Lung microvascular endothelial cell (primary cell): ENCODE data around the gene SNAI1. TPM values are rescaled to one million over a fixed set of nuclear protein-coding genes. Genes with fewer than 3 reads are reported as not detected.
"Not testable (repeated sequence)": the region's sequence is repeated elsewhere in the genome, so short reads cannot be mapped to it uniquely, and the experiment has no call there.

Source experiments
- DNase-seq, 2 donors: peaks; one replicate each; pipeline versions ENCODE4 v3.0.0 to v3.0.0-alpha.2; 2010; ENCODE audit warnings: low read depth in 2 of 2
- total RNA-seq: library from RNA; depleted of rRNA; stranded (reverse); fragments of >200 nt; gene quantifications from 2 replicates; pipeline ENCODE4 v1.2.1, GENCODE V29; 2014

SNAI1 gene
- 1.1 and 1.8 TPM in 2 replicates for total RNA-seq

DNA sequence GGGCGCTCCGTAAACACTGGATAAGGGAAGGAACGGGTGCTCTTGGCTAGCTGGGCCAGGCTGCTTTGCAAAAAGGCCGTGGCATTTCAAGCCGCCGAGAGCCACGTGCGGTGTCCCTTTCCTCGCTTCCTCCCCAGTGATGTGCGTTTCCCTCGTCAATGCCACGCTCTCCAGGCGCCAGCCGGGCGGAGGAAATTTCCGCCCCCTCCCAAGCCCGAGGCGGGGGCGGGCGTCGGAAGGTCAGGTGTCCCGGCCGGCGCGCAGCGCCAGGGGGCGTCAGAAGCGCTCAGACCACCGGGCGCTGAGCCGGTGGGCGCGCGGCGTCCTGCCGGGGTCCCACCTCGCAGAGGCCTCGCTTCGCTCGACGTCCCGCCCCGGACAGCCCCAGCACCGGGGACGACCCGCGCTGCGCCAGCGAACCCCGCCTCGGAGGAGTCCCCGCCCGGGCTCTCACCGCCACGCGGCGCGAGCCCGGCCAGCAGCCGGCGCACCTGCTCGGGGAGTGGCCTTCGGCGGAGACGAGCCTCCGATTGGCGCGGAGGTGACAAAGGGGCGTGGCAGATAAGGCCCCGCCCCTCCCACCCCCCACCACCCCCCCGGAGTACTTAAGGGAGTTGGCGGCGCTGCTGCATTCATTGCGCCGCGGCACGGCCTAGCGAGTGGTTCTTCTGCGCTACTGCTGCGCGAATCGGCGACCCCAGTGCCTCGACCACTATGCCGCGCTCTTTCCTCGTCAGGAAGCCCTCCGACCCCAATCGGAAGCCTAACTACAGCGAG, at the start of gene SNAI1:
SNAI1 (plus strand) TSS at position 635 of the 777 bp plus-strand sequence; CDS start at position 715, 80 bp downstream.
- DNase-seq = peak; percentile 91 to 95

DNA sequence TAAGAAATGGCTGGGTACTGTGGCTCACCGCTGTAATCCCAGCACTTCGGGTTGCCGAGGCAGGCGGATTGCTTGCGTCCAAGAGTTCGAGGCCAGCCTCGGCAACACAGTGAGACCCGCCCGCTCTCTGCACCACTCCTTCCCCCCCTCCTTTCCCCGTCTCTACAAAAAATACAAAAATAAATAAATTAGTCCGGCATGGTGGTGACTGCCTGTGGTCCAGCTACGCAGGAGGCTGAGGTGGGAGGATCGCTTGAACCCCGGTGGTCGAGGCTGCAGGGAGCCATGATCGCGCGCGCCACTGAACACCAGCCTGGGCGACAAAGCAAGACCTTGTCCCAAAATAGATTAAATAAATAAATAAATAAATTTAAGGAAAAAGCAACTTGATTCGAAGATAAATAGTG, 47.0 kb upstream of the SNAI1 start:
- DNase-seq = no peak

DNA sequence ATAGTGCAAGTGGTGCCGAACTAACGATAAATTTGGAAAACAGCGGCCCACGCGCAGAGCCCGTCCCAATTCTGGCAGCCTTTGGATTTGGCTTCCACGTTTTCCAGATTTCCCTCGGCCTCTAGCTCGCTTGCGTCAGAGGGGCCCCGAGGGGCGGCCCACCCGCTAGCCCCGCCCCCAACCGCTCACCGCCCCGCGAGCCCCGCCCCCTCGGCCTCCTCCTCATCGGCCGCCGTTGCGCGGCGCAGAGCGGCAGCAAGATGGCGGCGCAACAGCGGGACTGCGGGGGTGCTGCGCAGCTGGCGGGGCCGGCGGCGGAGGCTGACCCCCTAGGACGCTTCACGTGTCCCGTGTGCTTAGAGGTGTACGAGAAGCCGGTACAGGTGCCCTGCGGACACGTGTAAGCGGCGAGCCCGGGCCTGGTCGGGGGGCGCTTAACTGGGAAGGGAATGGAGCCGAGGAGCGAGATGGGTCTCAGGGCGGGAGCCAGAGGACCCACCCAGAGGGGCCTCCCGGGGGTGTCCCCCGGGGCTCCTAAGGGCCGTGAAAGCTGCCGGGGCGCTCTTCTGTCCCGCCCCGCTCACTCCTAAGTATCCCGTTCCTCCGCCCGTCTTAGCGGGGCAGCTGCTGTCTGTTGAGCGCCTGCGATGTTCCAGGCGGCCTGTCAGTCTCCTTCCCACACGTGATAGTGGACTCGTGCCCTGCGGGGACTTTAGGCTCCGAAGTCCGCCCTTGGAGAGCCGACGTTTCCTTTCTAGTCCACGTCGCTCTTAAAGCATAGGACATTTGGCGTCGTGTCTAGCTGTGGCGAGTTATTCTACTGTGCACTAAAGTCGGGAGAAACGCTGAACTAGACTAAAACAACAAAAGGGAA, 46.4 kb upstream of the SNAI1 start, which contains the start of gene RNF114:
RNF114 (plus strand) TSS at position 245 of the 874 bp plus-strand sequence; CDS start at position 261, 16 bp downstream.
- DNase-seq = peak; percentile 91 to 93

DNA sequence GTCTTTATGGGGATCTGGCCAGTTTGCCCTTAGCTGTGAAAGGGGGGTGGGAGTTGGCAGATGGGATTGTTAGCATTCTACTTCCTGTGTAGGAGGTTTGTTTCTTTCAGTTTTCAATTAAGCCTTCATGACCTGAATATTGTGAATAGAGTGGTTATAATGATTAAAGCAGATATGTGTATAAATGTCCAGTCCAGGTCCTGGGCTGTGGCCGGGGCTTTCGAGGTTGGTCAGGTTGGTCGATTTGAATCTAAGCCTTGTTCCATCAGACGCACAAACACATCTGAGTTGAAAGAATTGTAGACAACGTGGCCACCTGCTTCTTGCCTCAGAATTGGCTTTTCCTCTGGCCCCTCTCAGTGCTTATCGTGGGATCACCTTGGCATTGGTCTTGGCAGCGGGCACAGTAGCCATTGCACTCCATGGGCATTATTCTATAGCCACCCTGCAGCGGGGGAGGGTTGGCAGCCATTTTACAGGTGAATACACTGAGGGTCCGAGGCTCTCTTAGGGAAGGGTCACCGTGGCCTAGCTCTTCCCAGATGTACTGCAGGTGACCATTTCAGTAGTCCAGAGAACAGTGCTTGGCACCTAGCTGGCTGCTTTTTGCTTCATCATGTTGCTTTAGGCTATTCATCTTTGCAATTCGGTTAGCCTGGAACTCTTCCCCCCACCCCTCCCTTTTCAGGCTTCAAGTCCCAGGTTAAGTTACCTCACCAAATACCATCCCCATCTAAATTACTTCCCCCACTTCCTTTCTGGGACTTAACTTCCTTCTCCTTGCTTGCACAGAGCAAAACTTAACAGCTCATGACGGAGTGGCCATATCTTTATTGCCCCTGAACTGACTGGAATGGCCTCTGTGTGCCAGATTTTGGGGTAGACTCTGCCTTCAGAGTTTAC, 45.5 kb upstream of the SNAI1 start:
- DNase-seq = no peak

DNA sequence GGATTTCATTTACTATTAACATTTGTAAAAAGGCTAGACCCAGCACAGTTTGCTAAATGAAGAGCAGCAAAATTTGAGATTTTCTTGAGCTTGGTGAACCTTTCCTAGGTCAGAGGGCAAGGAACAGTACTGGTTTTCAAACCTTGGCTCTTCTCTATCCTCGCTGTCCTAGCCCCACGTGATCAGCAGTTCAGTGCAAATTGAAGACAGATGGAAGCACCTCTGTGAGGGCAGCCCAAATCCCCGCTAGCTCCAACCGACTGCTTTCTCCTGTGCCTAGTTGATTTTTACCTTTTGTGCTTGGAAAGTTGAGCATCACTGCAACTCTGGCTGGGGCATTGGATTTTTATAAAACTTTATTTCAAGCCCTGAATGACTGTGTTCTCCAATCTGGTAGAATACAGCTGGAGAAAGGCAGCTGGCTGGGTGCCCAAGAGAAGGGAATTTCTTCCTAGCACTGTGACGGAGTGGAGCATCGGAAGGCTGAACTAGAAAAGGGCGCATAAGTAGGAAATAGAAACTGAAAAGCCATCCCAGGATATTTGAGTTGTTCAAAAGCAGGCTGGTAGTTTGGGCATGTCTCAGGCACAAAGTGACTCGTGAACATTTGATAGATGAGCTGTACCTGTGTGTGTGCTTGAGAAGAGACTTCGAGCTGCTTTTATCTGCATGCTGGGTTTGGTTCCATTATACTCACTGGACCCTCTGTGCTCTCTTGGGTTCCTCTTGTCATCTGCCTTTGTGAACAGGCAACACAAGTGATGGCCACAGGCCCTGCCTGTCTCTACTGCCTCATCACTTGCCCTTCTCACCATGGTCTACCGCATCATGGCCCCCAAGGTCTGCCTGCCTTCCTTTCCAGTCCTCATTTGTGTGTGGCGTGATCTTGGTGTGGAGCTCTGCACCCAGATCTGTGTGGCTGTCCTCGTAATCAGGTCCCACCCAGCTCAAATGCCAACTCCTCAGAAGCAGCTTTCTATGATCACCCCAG, 44.3 kb upstream of the SNAI1 start:
- peak in 1 of 2 donors; percentile 81 for DNase-seq

DNA sequence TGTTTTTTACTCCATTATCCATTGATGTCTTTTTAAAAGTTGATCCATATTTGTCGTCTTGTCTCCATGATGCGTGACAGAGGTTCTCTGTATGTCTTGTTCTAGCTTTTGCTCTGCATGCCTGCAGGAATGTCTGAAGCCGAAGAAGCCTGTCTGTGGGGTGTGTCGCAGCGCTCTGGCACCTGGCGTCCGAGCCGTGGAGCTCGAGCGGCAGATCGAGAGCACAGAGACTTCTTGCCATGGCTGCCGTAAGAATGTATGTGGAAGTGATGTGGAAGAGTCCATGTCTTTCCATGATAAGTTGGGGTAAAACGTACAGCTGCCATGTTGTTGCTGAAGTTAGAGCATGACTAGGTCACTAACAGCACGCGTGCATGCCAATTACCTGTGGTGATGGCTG, 41.3 kb upstream of the SNAI1 start:
- DNase-seq = no peak

DNA sequence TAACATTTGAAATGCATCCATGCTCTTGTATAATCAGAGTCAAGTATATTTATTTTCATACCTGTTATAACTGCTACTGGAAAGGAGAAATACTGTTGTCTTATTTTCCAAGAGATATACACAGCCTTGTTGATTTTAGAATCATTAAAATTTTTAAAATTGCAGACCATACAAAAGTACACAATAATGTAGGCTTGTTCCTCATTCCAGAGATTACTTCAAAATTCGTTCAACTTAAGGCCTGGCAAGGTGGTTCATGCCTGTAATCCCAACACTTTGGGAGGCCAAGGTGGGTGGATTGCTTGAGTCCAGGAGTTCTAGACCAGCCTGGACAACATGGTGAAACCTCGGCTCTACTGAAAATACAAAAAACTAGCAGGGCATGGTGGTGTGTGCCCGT, 40.5 kb upstream of the SNAI1 start:
- DNase-seq = no peak

DNA sequence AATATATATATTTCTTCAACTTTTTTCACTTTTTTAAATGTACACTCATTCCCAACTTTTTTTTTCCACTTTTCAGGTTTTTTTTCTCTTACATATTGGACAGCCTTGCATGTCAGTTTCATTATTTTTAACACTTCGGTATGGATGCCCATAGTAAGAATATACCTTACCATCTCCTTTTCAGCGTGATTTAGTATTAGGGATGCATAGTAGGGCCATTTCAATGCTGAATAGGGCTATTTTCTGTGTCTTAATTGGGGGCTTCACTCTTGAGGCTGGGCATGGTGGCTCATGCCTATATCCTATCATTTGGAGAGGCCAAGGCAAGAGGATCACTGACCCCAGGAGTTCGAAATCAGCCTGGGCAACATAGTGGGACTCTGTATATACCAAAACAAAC, 39.8 kb upstream of the SNAI1 start:
- DNase-seq = no peak

DNA sequence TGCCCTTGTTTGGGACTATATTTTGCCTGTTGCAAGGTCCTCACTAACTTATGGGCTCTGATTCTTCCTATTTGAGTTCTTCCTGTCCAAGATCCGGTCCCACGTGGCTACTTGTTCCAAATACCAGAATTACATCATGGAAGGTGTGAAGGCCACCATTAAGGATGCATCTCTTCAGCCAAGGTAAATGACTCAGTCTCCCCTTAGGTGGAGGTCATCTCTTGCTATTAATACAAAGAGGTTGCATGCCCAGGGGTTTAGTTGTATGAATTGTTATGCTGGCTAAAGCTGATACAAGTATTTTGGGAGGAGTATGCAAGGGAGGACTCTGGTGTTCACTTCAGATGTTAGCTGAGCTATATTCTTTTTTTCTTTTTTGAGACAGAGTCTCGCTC, 37.5 kb upstream of the SNAI1 start:
- peak in 1 of 2 donors; percentile 23 for DNase-seq

DNA sequence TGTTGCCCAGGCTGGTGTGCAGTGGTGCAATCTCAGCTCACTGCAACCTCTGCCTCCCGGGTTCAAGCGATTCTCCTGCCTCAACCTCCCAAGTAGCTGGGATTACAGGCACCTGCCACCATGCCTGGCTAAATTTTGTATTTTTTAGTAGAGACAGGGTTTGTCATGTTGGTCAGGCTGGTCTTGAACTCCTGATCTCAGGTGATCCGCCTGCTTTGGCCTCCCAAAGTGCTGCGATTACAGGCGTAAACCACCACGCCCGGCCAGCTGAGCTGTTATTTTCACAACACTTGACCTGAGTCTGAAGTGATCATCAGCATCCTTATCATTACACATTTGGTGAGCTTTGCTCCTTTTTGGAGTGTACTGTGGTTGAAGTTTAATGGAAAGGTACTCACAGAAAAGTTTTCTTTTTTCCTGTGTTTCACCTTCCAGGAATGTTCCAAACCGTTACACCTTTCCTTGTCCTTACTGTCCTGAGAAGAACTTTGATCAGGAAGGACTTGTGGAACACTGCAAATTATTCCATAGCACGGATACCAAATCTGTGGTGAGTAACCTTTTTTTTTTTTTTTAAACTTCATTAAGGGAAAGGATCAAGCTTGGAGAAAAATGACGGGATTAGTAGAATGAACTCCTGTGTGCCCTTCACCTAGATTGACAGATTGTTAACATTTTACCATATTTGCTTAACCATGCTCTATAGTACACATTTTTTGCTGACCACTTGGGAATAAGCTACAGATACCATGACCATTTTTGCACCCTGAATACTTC, 36.9 kb upstream of the SNAI1 start:
- no peak for DNase-seq

DNA sequence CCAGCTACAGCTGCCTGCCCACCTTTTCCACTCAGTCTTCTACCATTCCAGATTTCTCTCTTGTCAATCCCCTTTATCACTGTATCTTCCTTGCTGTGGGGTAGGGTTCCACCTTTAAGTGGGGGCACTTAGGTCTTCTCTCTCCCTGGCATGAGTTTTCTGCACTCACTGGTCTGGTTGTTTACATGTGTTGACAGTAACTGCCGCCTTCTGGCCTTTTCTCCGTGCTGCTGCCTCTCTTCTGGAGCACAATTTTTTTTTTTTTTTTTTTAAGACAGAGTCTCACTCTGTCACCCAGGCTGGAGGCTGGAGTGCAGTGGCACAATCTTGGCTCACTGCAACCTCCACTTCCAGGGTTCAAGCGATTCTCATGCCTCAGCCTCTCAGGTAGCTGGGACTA, 34.6 kb upstream of the SNAI1 start:
- DNase-seq = no peak

DNA sequence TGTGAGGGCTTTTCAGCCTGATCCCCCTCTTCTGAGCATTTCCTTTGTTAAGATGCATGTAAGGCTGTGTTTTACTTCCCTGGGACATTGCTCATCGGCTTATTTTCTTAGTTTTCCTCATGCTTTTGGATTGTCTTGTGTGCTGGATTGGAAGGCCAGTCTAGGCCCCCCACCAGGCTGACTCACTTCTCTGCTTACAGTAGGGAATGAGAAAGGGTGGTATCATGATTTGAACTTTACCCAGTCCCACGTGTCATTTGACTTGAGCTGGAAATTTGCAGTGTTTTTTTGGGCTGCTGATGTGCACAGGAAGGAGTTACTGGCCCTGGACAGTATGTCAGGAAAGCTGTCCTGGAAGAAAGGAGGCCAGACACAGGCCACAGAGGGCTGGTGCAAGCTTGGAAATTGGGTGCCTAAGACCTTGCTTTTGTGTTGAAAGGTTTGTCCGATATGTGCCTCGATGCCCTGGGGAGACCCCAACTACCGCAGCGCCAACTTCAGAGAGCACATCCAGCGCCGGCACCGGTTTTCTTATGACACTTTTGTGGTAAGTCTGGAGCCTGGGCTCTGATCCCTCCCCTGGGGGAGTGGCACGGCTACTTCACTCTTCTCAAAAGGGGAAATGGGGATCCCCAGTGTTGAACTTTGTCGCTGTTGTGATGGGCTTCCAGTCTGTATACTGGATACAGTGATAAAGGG, 33.8 kb upstream of the SNAI1 start:
- DNase-seq = peak in 1 of 2 donors; percentile 66

DNA sequence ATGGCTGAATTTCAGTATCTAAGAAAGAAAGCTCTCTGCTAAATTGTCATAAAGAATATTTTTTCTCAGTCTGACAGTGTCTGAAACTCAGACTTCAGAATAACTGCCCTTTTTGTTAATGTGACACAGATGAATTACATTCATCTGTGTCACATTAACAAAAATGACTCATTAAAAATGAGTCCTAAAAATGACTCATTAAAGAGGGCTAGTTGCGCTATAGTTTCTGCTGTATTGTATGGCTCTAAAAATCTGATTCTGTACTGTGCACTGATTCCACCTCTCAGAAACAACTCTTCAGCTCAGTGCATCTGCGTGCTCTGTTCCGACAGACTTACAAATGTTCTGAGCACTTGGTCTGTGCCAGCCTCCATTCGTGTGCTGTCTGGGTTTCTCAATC, 31.6 kb upstream of the SNAI1 start:
- DNase-seq = peak in 1 of 2 donors; percentile 49

DNA sequence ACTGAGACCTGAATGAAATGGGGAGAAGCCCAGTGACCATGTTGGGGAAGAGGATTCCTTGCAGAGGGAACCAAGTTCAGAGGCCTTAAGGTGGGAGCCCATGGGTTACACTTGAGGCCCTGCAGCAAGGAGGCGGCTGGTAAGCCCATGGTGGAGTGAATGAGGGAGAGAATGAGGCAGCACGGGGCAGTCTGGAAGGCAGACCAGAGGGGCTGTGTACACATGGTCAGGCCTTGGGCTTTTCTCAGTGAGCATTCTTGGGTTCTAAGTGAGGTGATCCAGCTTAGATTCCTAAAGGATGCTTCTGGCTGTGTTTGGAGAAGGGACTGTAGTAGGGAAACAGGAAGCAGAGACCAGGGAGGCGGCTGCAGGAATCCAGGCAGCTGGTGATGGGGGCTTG, 27.6 kb upstream of the SNAI1 start:
- no peak for DNase-seq

DNA sequence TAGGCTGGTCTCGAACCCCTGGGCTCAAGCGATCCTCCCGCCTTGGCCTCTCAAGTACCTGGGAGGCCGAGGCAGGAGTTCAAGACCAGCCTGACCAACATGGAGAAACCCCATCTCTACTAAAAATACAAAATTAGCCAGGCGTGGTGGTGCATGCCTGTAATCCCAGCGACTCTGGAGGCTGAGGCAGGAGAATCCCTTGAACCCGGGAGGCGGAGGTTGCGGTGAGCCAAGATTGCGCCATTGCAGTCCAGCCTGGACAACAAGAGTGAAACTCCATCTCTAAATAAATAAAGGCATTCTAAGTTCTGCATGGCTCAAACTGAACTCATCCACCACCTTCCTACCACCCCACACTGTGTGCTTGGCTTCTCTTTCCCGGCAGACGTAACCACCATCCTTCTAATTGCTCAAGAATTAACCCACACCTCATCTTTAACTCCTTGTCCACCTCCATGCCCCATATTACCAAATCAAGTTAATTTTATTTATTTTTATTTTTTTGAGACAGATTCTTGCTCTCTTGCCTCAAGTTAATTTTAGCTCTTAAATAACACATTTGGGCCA, 26.9 kb upstream of the SNAI1 start:
- DNase-seq = not testable (repeated sequence)

DNA sequence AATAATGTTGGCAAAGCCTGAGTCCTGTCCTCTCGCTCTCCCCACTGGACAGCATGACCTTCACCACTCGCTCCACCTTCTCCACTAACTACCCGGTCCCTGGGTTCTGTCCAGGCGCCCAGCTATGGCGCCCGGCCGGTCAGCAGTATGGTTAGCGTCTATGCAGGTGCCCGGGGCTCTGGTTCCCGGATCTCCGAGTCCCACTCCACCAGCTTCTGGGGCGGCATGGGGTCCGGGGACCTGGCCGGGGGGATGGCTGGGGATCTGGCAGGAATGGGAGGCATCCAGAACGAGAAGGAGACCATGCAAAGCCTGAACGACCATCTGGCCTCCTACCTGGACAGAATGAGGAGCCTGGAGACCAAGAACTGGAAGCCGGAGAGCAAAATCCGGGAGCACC, 26.1 kb upstream of the SNAI1 start:
- DNase-seq = no peak

DNA sequence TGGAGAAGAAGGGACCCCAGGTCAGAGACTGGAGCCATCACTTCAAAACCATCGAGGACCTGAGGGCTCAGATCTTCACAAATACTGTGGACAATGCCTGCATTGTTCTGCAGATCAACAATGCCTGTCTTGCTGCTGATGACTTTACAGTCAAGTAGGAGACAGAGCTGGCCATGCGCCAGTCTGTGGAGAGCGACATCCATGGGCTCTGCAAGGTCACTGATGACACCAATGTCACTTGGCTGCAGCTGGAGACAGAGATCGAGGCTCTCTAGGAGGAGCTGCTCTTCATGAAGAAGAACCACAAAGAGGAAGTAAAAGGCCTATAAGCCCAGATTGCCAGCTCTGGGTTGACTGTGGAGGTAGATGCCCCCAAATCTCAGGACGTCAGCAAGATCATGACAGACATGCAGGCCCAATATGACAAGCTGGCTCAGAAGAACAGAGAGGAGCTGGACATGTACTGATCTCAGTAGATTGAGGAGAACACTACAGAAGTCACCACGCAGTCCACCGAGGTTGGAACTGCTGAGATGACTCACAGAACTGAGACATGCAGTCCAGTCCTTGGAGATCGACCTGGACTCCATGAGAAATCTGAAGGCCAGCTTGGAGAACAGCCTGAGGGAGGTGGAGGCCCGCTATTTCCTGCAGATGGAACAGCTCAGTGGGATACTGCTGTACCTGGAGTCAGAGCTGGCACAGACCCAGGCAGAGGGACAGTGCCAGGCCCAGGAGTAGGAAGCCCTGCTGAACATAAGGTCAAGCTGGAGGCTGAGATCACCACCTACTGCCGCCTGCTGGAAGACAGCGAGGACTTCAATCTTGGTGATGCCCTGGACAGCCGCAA, 25.5 kb upstream of the SNAI1 start:
- peak in 1 of 2 donors; percentile 42 for DNase-seq
